Endothelial cell (in vitro differentiated cells): ENCODE data around the gene WWC1. TPM values are rescaled to one million over a fixed set of nuclear protein-coding genes. Genes with fewer than 3 reads are reported as not detected.

ENCODE experiments used
- DNase-seq: peaks from one replicate; pipeline ENCODE4 v3.0.0; 2021; ENCODE audit warnings: low spot score
- H3K27ac Mint-ChIP-seq: one replicate; pipeline ENCODE4 v1.8.0; 2021; ENCODE audit warnings: mixed read lengths, inconsistent platforms; ENCODE audit not compliant: unreplicated experiment
- H3K27me3 Mint-ChIP-seq: one replicate; pipeline ENCODE4 v1.8.0; 2021; ENCODE audit warnings: mild to moderate bottlenecking, moderate library complexity, mixed read lengths, inconsistent platforms; ENCODE audit not compliant: unreplicated experiment
- H3K36me3 Mint-ChIP-seq: one replicate; pipeline ENCODE4 v1.8.0; 2021; ENCODE audit warnings: mild to moderate bottlenecking, low read depth, mixed read lengths, inconsistent platforms; ENCODE audit not compliant: unreplicated experiment
- H3K4me1 Mint-ChIP-seq: one replicate; pipeline ENCODE4 v1.8.0; 2021; ENCODE audit warnings: mild to moderate bottlenecking, mixed read lengths, inconsistent platforms; ENCODE audit not compliant: unreplicated experiment
- H3K4me3 Mint-ChIP-seq: one replicate; pipeline ENCODE4 v1.8.0; 2021; ENCODE audit warnings: mild to moderate bottlenecking, mixed read lengths, inconsistent platforms; ENCODE audit not compliant: unreplicated experiment
- H3K9me3 Mint-ChIP-seq: one replicate; pipeline ENCODE4 v1.8.0; 2021; ENCODE audit warnings: mixed read lengths, inconsistent platforms; ENCODE audit not compliant: unreplicated experiment
- total RNA-seq: library from RNA; stranded (reverse); fragmentation: NEBNext Ultra II Directional; extraction: Animal tissue kit (Norgen Biotek cat#: 25700); gene quantifications from one replicate; pipeline ENCODE4 v1.2.1, GENCODE V29; 2021; ENCODE audit not compliant: unreplicated experiment
- TF ChIP-seq, protein P1 (sequence below): fragments of 200-600 bp; sonication (generic); IDR thresholded peaks from one replicate; pipeline ENCODE4 v1.5.0; 2021; ENCODE audit warnings: antibody characterized with exemption; ENCODE audit not compliant: unreplicated experiment

WWC1 gene
- total RNA-seq, 1 donor from 2014 or later, result 1.1 TPM

DNA sequence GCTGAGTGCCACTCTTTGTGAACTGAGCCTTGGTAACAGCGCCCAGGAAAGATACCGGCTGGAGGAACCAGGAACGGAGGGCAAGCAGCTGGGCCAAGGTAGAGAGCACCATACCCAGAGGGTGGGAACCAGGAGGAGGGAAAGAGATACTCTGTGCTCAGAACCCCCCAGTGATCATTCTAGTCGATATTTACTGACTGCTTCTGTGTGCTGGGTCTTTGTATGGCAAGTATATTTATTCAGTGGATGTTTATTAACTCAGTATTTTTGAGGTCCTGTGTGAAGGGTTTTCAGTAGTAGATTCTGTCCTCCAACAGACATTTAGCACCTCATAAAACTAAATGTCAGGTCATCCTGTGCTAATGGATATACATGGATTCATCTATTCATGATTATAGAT, 132.5 kb downstream of the WWC1 start:
- Mint-ChIP-seq H3K4me3 (no peak overlapping the region), H3K4me1 (no peaks in the 10 kb centered on the region), H3K9me3 (no peaks in the 10 kb centered on the region), H3K27ac (no peak overlapping the region), H3K27me3 (peaks cover 8% of the 10 kb centered on the region), H3K36me3 (no peaks in the 10 kb centered on the region)
- TF ChIP-seq, protein P1, sequence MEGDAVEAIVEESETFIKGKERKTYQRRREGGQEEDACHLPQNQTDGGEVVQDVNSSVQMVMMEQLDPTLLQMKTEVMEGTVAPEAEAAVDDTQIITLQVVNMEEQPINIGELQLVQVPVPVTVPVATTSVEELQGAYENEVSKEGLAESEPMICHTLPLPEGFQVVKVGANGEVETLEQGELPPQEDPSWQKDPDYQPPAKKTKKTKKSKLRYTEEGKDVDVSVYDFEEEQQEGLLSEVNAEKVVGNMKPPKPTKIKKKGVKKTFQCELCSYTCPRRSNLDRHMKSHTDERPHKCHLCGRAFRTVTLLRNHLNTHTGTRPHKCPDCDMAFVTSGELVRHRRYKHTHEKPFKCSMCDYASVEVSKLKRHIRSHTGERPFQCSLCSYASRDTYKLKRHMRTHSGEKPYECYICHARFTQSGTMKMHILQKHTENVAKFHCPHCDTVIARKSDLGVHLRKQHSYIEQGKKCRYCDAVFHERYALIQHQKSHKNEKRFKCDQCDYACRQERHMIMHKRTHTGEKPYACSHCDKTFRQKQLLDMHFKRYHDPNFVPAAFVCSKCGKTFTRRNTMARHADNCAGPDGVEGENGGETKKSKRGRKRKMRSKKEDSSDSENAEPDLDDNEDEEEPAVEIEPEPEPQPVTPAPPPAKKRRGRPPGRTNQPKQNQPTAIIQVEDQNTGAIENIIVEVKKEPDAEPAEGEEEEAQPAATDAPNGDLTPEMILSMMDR, result no peak
- DNase-seq, result no peak

DNA sequence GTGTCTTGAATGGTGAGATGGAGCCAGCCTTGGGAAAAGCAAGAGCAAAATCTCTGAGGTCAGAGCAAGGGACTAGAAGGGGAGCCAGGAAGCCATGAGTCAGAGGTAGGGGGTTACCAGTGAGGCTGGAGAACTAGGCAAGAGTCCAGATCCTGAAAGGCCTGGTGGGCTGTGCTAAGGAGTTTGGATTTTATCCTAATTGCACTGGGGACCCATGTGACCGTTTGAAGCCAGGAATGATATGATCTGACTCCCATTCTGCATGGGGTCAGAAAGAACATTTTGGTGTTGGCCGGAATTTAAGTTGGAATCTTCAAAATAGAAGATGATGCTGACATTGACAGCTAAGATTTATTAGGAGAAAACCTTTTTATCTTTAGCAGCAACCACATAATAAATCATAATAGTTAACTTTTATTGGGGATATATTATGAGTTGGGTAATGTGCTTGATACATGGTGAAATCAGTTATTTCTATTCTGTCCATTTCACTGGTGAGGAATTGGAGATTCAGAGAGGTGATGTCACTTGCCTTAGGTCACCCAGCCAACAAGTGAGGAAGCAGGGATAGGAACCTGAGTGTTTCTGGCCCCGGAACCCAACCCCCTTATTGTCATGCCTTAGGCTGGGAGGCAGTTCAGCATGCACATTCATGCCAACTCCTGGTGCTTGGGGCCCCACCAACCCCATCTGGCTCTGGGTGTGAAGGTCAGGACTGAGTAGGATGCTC, 133.3 kb downstream of the WWC1 start:
- TF ChIP-seq, protein P1, result no peak
- Mint-ChIP-seq H3K27ac (no peak overlapping the region), H3K36me3 (no peaks in the 10 kb centered on the region), H3K4me1 (no peaks in the 10 kb centered on the region), H3K27me3 (peaks cover 8% of the 10 kb centered on the region), H3K4me3 (no peak overlapping the region), H3K9me3 (no peaks in the 10 kb centered on the region)
- no peak for DNase-seq

DNA sequence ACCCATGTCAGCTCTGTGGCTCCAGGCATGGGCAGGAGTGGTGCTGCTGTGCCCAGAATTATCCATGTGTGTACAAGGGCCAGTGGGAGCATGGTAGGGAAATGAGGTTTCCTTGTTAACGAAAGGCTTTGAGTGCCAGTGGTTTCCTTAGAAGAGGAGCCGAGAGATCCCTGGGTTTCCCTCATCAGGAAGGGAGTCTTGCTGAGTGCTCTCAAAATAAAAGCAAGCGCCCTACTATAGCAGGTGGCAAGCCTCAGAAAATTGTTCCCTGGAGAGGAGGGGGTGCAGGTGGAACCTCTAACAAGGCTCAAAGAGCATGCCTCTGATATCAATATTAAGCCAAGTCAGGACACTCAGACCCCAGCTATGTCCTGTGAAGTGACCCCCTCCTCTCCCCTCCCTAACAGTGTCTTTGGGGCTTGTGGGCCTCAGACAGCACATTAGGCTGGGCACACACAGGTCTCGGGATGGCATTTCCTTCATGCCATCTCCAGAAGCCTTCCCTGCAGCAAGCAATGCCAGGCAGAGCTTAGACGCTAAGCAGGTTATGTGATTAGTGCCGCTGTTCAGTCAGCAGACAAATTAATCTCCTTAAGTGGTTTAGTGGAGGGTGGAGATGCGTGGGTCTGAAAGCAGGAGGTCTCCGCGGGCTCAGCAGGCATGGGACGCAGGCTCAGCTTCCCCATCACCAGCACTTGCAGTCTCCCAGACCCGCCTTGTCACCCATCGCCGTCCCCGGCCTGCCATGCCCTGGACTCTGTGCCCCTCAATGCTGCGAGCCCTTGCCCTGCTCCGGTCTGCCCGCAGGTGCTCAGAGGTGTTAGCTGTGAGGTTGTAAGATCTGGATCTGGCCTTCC, 134.8 kb downstream of the WWC1 start:
- no peak for DNase-seq
- Mint-ChIP-seq H3K27me3 (peaks cover 5% of the 10 kb centered on the region), H3K36me3 (no peaks in the 10 kb centered on the region), H3K9me3 (no peaks in the 10 kb centered on the region), H3K4me3 (no peak overlapping the region), H3K27ac (no peak overlapping the region), H3K4me1 (no peaks in the 10 kb centered on the region)
- TF ChIP-seq, protein P1, result no peak

DNA sequence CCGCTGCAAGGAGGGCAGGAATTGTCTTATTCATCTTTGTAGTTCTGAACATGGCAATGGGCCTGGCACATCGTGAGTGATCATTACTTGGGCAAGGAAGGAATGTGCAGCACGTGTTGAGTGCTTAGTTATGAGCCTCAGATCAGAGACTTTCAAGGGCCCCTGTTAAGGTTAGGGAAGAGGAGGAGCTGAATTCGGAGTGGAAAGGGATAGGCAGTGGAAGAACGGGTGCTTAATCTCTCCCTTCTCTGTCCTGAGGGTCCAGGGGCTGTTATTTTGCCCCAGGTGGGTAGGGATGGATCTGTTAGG, 135.4 kb downstream of the WWC1 start:
- Mint-ChIP-seq H3K36me3 (no peaks in the 10 kb centered on the region), H3K27ac (no peak overlapping the region), H3K4me3 (no peak overlapping the region), H3K27me3 (peaks cover 5% of the 10 kb centered on the region), H3K9me3 (no peaks in the 10 kb centered on the region), H3K4me1 (no peaks in the 10 kb centered on the region)
- no peak for DNase-seq
- TF ChIP-seq, protein P1, result no peak

DNA sequence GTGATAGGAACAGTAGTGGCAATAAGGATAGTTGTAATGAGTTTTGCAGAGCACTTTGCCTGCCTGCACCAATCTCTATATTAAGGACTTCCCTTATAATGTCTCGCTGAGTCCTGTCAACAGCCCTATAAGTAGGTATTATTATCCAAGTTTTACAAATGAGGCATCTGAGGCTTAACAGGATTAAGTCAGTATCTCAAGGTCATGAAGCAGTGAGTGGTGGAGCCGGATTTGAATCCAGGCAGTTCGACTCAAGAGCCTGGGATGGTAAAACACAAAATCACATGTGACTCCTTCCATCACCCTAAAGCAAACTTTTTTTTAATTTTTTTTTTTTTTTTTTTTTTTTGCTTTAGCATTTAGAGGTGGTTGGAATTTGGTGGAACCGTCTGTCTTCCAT, 135.8 kb downstream of the WWC1 start:
- no peaks in the 10 kb centered on the region for H3K9me3 Mint-ChIP-seq
- peaks cover 5% of the 10 kb centered on the region for H3K27me3 Mint-ChIP-seq
- H3K36me3 Mint-ChIP-seq, result no peaks in the 10 kb centered on the region
- no peak for DNase-seq
- H3K4me3 Mint-ChIP-seq, result no peak overlapping the region
- H3K27ac Mint-ChIP-seq, result no peak overlapping the region
- TF ChIP-seq, protein P1, result no peak
- H3K4me1 Mint-ChIP-seq, result no peaks in the 10 kb centered on the region
